Measurements from ENCODE around the gene PTGS1. TPM values are rescaled to one million over a fixed set of nuclear protein-coding genes. Genes with fewer than 3 reads are reported as not detected.

The PTGS1 gene
- total and polyA plus RNA-seq, 2 of the 8 experiments (the other 6 are each of a cell fraction or from before 2014, with no cell fraction given), result 1.1 to 1.9 TPM

- H4K8ac ChIP-seq (ENCODE audit: extremely low read depth, insufficient read depth, low read length), result no peak overlapping the region
- 86% methylated on average over 4 of the region's 4 CpGs; no CpG with 5 or more reads in 1 of the 2 experiments for WGBS, 2 experiments (ENCODE audit: extremely low coverage in 1 of 2, insufficient coverage in 1 of 2, insufficient read length in 1 of 2, insufficient replicate concordance in 2 of 2, low coverage in 1 of 2, low lambda C conversion rate in 2 of 2, missing lambda C conversion rate in 1 of 2)
- no peak overlapping the region for H3K18ac ChIP-seq (ENCODE audit: extremely low read depth, low read length)
- H3K36me3 ChIP-seq (ENCODE audit: control insufficient read depth in 2 of 4, insufficient read depth in 4 of 4, low read length in 3 of 4), result no peaks in the 10 kb centered on the region
- TF ChIP-seq CBX5 (IDR thresholded peaks at IDR 0.05; ENCODE audit: low read depth, low read length) (no peak), RFX5 (IDR thresholded peaks at IDR 0.05; ENCODE audit: borderline replicate concordance, low read depth, low read length) (no peak), TAF1 (IDR thresholded peaks at IDR 0.05; ENCODE audit: low read depth, low read length) (no peak), SP2 (IDR thresholded peaks at IDR 0.05; ENCODE audit: low read length) (no peak), CREB1 (IDR thresholded peaks at IDR 0.05) (no peak), NRF1 (IDR thresholded peaks at IDR 0.05; ENCODE audit: low read depth, low read length) (no peak), SUZ12 (IDR thresholded peaks at IDR 0.05; ENCODE audit: low read length) (no peak), CTBP2 (IDR thresholded peaks at IDR 0.05; ENCODE audit: borderline replicate concordance, insufficient read depth, insufficient read length, low read length) (no peak), TAF7 (optimal IDR thresholded peaks at IDR 0.05; ENCODE audit: borderline replicate concordance, low read depth, low read length) (no peak), GABPA (IDR thresholded peaks at IDR 0.05; ENCODE audit: borderline replicate concordance, insufficient read depth, low read length) (no peak), POLR2AphosphoS5 (IDR thresholded peaks at IDR 0.05; ENCODE audit: low read depth, low read length) (no peak), MAFK (IDR thresholded peaks at IDR 0.05; ENCODE audit: low read depth, low read length) (no peak), RBBP5 (IDR thresholded peaks at IDR 0.05; ENCODE audit: borderline replicate concordance, low read depth, low read length) (no peak)
- no peak overlapping the region for H3K27ac ChIP-seq (ENCODE audit: low read depth, low read length)
- H3K4me3 ChIP-seq (ENCODE audit: extremely low read depth in 1 of 4, insufficient read depth in 2 of 4, low read depth in 3 of 4, low read length in 4 of 4), result no peak overlapping the region
- no peak overlapping the region for H2AFZ ChIP-seq (ENCODE audit: low read length)
- H2AK5ac ChIP-seq (ENCODE audit: low read depth, low read length), result no peak overlapping the region
- H2BK12ac ChIP-seq (ENCODE audit: low read depth, low read length), result no peak overlapping the region
- no peak overlapping the region for H3K56ac ChIP-seq (replicated peaks; ENCODE audit: insufficient read length, low read depth, low read length)
- no peak overlapping the region for H2BK5ac ChIP-seq (ENCODE audit: low read depth, low read length)
- H4K5ac ChIP-seq (ENCODE audit: insufficient read length, low read depth, low read length), result no peak overlapping the region
- no peaks in the 10 kb centered on the region for H3K9me3 ChIP-seq (ENCODE audit: insufficient read depth in 2 of 2, low read depth in 1 of 2, low read length in 1 of 2)
- no peak overlapping the region for H2BK120ac ChIP-seq (replicated peaks; ENCODE audit: low read depth, low read length)
- no peak overlapping the region for H3K23ac ChIP-seq (ENCODE audit: insufficient read length)
- DNase-seq (ENCODE audit: low read depth in 1 of 2, low spot score in 2 of 2) (no peak), FAIRE-seq (no peak)
- no peaks in the 10 kb centered on the region for H3K79me2 ChIP-seq (ENCODE audit: control insufficient read depth in 1 of 2, insufficient read depth in 2 of 2, low read length in 2 of 2)
- H4K91ac ChIP-seq (replicated peaks; ENCODE audit: insufficient read length, low read length), result no peak overlapping the region
- no peak overlapping the region for H2BK15ac ChIP-seq (ENCODE audit: low read length)
- H3K9ac ChIP-seq (replicated peaks in 1 of 4; ENCODE audit: extremely low read depth in 1 of 4, low read depth in 3 of 4, low read length in 3 of 4), result no peak overlapping the region
- H3K23me2 ChIP-seq (ENCODE audit: low read depth, low read length), result no peaks in the 10 kb centered on the region; the same call in 1 of the 2 replicates
- POLR2A ChIA-PET (ENCODE audit: partially characterized antibody), result no interaction called here
- peaks cover 17 to 47% (median 28%) of the 10 kb centered on the region in 4 experiments for H3K4me1 ChIP-seq (replicated peaks in 1 of 4; ENCODE audit: control insufficient read depth in 3 of 4, insufficient read depth in 4 of 4, low read length in 3 of 4)
- H3K27me3 ChIP-seq (replicated peaks in 1 of 4; ENCODE audit: control insufficient read depth in 3 of 4, extremely low read depth in 1 of 4, insufficient read depth in 3 of 4, low read length in 3 of 4), result 0 out of 7 replicates have a peak, but pooled peaks cover 0 to 2% (median 0%) of the 10 kb centered on the region in 4 experiments
- no peak overlapping the region for H3K4ac ChIP-seq (replicated peaks; ENCODE audit: insufficient read length, low read depth, low read length)
- CTCF ChIA-PET (ENCODE audit: partially characterized antibody), result interaction anchor here (1.0 to 25.6 kb wide), 6 partner anchors 8 to 212 kb away, joined by 3 to 544 read pairs (median 5); no protein-coding TSS in a partner anchor
- no peaks in the 10 kb centered on the region for H3K79me1 ChIP-seq (ENCODE audit: low read depth, low read length)
- no peaks in the 10 kb centered on the region for H4K20me1 ChIP-seq (replicated peaks in 1 of 2; ENCODE audit: control insufficient read depth in 1 of 2, insufficient read depth in 2 of 2, low read length in 2 of 2)
- H3K14ac ChIP-seq (ENCODE audit: insufficient read length), result no peak overlapping the region
- no peak overlapping the region for H2BK20ac ChIP-seq (ENCODE audit: low read length)
- H3K4me2 ChIP-seq (ENCODE audit: insufficient read depth in 1 of 2, low read depth in 2 of 2, low read length in 2 of 2), result no peak overlapping the region
Observed at GRCh38 chr9:122334916-122335315, 35.9 kb upstream of the PTGS1 start.

Data from H1 (cell line).